Hepatic stellate cell (primary cell): ENCODE data around the gene GGNBP2.
A peak's percentile ranks its signal among the peaks of the same experiment; 100 is the strongest.
"Not testable (repeated sequence)": the region's sequence is repeated elsewhere in the genome, so short reads cannot be mapped to it uniquely, and the experiment has no call there.

Experiments used
- DNase-seq: peaks from one replicate; pipeline ENCODE4 v3.0.0; 2011; ENCODE audit warnings: low spot score

GGNBP2 gene

DNA sequence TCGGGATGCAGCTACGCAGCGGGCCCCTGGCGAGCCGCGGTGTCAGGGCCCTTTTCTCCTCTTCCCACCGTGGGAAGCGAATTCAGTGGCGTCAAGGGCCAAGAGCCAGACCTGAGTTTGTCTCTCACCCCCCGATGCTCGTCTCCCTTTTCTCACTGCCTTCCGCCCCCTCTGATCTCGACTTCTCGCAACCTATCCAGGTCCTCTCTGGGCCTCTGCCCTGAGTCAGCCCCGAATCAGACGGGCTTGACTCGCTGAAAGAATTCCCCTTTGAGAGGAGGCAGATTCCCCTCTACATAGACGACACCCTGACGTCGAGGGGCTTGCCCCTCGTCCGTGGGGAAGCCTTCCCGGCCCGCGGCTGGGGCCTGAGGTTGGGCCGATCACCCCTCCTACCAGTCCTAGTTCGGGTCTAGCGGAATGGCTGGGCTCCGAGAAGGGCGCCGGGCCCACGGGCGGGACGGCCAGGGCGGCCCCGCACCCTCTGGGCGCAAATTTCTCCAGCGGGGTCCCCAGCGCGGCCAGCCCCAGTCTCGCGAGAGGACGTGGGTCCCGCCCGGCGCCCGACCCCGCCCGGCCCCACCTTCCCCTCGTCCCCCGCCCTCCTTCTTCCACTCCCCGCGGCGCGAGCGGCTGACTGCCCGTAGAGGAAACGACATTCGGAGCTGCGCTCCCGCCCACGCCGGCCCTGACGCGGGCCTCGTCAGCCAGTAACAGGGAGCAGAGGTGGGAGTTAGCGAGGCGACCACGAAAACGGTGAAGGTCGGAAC is at the start of gene GGNBP2:
Gene GGNBP2, plus strand, starts transcription at position 613 of the 770 bp plus-strand sequence. CDS start 806 bp downstream, outside the sequence.
- peak; percentile 90 for DNase-seq

GRCh38 chr17:36495076-36495578 is 49.6 kb upstream of the GGNBP2 start:
- DNase-seq: no peak

GRCh38 chr17:36496018-36496789 is 48.5 kb upstream of the GGNBP2 start:
- DNase-seq: no peak

GRCh38 chr17:36498155-36498554 is 46.6 kb upstream of the GGNBP2 start:
- DNase-seq: no peak

DNA sequence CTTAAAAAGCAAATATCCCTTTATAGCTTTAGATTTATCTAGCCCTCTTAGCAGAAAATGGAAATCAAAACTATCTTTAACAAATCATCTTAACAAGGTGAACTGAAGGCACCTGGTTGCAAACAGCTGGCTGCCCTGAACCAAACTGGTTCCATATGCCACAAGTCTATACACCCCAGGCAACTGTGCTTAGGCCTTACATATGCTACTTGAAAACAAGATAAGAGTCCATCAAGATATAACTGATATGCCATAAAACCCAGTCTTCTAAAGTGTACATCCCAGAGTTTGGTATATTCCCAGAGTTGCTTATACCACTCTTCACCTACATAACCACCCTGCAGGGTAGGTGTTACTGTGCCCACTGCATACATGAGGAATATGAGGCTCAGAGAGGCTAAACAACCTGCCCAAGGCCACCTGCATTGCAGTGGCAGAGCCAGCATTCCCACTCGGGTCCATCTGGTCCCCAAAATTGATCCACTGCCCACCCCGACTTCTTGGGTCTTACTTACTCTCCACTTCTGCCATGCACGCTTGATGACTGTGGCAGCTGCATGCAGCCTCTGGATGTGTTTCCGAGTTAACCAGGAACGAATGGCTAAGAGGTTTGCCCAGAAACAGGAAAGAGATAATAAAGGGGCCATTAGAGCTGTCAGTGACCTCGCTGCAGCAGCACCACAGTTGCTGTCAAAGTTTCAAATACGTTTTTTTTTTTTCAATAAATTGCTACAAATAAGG is 46.0 kb upstream of the GGNBP2 start:
- no peak for DNase-seq

GRCh38 chr17:36500745-36501225 is 43.9 kb upstream of the GGNBP2 start:
- no peak for DNase-seq

DNA sequence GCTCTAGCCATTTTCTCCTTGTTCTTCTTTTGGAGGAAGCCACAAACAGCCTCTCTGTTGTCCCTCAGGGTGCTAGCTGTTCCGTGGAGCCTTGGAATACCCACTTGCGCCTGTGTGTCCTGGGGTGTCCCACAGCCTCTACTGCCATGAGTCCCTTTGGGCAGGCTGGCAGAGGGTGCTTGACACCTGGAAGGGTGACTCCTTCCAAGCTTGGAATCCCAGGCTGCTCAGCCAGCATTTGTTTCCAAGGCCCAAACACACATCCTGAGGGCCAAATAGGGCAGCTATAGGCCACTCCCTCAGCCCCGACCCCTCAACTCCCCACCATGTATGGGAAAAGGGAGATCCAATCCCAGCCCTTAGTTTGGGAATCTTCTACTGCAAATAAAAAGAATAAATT is 43.4 kb upstream of the GGNBP2 start:
- no peak for DNase-seq

DNA sequence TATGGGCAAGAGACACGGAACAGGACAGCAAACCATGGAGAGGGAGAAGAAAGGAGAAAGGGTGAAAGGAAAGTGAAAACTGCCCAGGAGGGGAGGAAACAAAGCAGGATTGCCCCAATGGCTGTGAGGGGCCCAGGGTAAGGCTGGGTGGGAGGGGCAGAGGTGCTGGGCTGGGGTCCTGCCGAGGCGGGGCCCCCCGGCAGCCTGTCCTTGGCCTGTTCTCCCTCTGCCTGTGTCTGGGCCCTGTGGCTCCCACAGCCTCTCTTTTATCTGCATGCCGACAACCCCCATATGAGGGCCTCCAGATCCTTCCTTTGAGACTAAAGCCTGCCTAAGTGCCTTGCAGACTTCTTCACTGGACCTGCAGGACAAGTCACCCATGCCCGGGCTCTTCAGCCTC is 42.8 kb upstream of the GGNBP2 start:
- DNase-seq: no peak

DNA sequence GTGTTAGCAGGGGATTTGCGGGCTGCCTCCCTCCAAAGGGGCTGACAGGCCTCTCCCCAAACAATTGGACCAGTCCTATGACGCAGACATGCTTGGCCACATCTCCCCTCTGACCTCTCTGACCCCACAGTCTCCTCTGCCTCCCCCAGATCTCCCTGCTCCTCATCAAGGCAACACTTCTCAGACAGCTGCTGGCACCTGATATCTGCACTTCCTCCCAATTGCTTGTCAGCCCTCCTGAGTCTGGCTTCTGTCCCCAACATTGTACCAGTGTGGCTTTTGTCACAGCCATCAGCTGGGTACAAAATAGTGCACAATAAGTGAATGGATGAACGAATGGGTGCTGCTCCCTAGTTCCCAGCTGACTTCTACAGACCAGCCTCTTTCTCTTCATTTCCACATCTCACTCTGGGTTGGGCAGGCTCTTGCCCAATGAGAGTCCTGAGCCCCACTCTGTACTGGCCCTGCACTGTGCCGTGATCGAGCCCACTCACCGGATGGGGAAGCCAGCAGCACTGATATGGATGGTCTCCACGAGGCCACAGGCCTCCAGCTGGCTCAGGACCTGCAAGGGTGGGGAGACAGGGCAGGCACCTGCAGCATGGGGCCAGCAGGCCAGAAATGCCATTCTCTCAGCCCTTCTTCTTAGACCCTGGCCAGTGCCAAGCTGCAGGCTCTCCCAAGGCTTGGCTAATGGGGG is 41.1 kb upstream of the GGNBP2 start:
- DNase-seq: no peak

- no peak for DNase-seq
Observed at GRCh38 chr17:36504156-36504545, 40.6 kb upstream of the GGNBP2 start.

DNA sequence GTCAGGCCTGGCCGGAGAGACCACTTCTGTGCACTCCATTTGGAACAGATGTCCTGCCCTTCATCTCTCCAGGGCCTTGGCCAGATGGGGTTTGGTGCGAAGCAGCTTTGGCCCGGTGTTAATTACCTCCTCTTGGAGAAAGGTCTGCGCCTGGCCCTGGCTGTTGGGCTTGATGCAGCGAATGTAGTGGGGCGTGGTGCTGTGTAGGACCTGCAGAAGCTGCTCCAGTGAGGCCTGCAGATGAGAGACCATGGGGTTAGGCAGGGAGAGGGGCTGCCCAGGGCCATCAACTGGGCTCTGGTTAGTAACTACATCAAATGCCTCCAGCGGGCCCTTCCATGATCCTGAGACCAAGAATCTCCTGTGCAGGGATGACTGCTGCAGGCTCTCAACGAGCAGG is 39.5 kb upstream of the GGNBP2 start:
- no peak for DNase-seq

GRCh38 chr17:36506249-36506826 is 38.4 kb upstream of the GGNBP2 start:
- no peak for DNase-seq

GRCh38 chr17:36506831-36507230 is 37.9 kb upstream of the GGNBP2 start:
- DNase-seq: no peak

- DNase-seq: no peak
Observed at GRCh38 chr17:36507266-36507665, 37.5 kb upstream of the GGNBP2 start.

- DNase-seq: not testable (repeated sequence)
Observed at GRCh38 chr17:36508439-36508838, 36.3 kb upstream of the GGNBP2 start.

DNA sequence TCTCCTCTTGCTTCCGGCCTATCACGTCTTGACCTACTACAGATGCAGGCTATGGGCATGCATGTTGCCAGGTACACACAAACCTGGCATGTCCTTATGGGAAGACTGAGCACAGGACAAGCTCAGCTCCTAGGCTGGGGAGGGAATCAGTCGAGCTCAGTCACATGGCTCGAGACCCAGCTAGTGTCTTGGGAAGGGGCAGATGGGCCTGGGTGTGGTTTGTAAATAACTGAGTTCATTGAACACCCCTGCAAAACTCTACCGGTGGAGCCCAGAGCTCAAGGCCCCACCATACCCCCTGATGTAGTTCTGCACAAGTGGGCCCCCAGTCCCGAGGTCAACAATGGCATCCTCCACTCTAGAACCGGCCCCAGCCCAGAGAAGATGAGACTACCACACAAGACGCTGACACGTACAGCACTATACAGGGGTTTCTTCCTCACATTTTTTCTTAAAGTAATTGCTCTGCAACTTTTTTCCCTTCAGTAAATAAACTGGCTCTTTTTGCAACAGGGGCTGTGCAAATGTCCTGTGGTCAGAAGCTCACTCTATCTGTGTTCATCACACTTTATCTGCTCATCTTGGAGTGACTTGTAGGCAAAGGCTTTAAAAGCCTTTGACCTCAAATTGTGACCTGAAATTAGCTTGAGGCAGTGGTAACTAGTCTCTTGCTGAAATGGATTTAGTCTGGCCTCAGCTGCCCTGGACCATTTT is 35.3 kb upstream of the GGNBP2 start:
- no peak for DNase-seq

DNA sequence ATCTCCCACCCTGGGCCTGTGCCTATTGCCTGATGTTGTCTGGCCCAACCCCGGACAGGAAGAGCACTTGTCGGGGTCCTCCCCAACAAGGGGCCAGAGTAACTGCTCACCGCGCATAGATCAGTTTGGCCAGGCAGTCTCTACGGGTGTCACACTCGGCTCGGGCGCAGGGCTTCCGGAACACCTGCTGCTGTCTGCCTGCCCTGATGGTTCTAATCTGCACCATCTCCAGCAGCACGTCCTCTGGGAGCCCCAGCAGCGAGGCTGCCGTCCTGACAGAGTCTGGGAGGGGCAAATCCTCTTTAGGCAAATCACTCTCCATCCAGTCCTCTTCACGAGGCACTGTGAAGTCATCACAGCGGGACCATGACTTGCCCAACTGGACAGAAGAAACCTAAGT is 34.1 kb upstream of the GGNBP2 start:
- DNase-seq: no peak

GRCh38 chr17:36511216-36511615 is 33.5 kb upstream of the GGNBP2 start:
- no peak for DNase-seq

- no peak for DNase-seq
Observed at GRCh38 chr17:36512641-36513040, 32.1 kb upstream of the GGNBP2 start.

GRCh38 chr17:36514856-36515255 is 29.9 kb upstream of the GGNBP2 start:
- no peak for DNase-seq

DNA sequence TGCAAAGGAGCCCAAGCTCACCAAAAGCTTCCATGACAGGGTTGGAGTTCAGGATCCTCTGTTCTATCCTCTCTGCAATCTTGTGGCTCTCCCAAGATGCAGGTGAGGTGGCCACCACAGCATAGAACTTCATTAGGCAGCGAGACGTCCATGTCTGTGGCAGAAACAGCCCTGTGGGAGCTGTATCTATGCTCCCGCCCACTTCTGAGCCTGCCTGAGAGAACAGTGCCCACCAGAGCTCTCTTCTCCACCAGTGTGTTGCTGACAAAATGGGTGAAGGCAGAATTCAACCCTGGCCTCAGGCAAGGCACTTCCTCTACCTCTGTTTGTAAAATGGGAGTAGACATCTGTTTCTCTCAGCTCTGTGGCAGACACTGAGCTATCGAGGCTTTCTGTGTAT is 28.9 kb upstream of the GGNBP2 start:
- no peak for DNase-seq
